HepG2 (cell line): ENCODE measurements around the gene PPP1R9B. TPM values are rescaled to one million over a fixed set of nuclear protein-coding genes. Genes with fewer than 3 reads are reported as not detected.
A peak's percentile ranks its signal among the peaks of the same experiment; 100 is the strongest.

Experiments
- CENPT ChIP-seq: sonication (generic); formaldehyde crosslinking; IDR thresholded peaks from 2 replicates; pipeline ENCODE4 v1.8.0; 2022; ENCODE audit warnings: low read depth, mild to moderate bottlenecking, moderate library complexity, missing genetic modification reagents
- ELF4 ChIP-seq: sonication (generic); formaldehyde crosslinking; IDR thresholded peaks from 2 replicates; pipeline ENCODE4 v1.5.0; 2020; ENCODE audit warnings: missing genetic modification reagents, mild to moderate bottlenecking, moderate library complexity, borderline replicate concordance
- GPN1 ChIP-seq: sonication (generic); formaldehyde crosslinking; IDR thresholded peaks from 2 replicates; pipeline ENCODE4 v1.5.1; 2020; ENCODE audit warnings: missing genetic modification reagents, borderline replicate concordance
- IKZF1 ChIP-seq: fragments of 450-650 bp; IDR thresholded peaks from 2 replicates; pipeline ENCODE4 v1.7.1; 2016
- MAZ ChIP-seq, 2 experiments: sonication (generic) in 1 of 2; formaldehyde crosslinking in 1 of 2; IDR thresholded peaks; 2 replicates each; pipeline versions ENCODE4 v1.5.0 to v1.6.1; 2012 to 2020; ENCODE audit warnings: low read depth in 2 of 2, mild to moderate bottlenecking in 2 of 2, borderline replicate concordance in 1 of 2, improper control_type of control experiment in 1 of 2, low read length in 1 of 2, missing genetic modification reagents in 1 of 2, moderate library complexity in 1 of 2
- MYC ChIP-seq: sonication (generic); formaldehyde crosslinking; IDR thresholded peaks from 2 replicates; pipeline ENCODE4 v1.9.0; 2021; ENCODE audit warnings: missing genetic modification reagents, borderline replicate concordance
- MZF1 ChIP-seq: sonication (generic); formaldehyde crosslinking; IDR thresholded peaks from 2 replicates; pipeline ENCODE4 v1.8.1; 2023; ENCODE audit warnings: mild to moderate bottlenecking, missing genetic modification reagents, borderline replicate concordance
- NCOR1 ChIP-seq: fragments of 200-600 bp; sonication (generic); IDR thresholded peaks from 2 replicates; pipeline ENCODE4 v1.7.0; 2017; ENCODE audit warnings: antibody characterized with exemption, low read length, borderline replicate concordance
- NFE2L2 ChIP-seq: fragments of 150-350 bp; IDR thresholded peaks from 2 replicates; pipeline ENCODE4 v1.6.1; 2014; ENCODE audit warnings: low read length
- PBX3 ChIP-seq: sonication (generic); formaldehyde crosslinking; IDR thresholded peaks from 2 replicates; pipeline ENCODE4 v1.8.1; 2023; ENCODE audit warnings: missing genetic modification reagents, inconsistent platforms, borderline replicate concordance
- RAD21 ChIP-seq: fragments of 450-650 bp; formaldehyde crosslinking; IDR thresholded peaks from 2 replicates; pipeline ENCODE4 v1.5.0; 2020; ENCODE audit warnings: mild to moderate bottlenecking
- REXO4 ChIP-seq: sonication (generic); formaldehyde crosslinking; IDR thresholded peaks from 2 replicates; pipeline ENCODE4 v1.8.0; 2022; ENCODE audit warnings: missing genetic modification reagents, mild to moderate bottlenecking, borderline replicate concordance
- SNAPC4 ChIP-seq: sonication (generic); formaldehyde crosslinking; IDR thresholded peaks from 2 replicates; pipeline ENCODE4 v1.4.0; 2020; ENCODE audit warnings: mild to moderate bottlenecking, missing genetic modification reagents
- SP2 ChIP-seq: sonication (generic); formaldehyde crosslinking; IDR thresholded peaks from 2 replicates; pipeline ENCODE4 v1.5.1; 2020; ENCODE audit warnings: mild to moderate bottlenecking, missing genetic modification reagents
- XRCC5 ChIP-seq: fragments of 200-400 bp; formaldehyde crosslinking; optimal IDR thresholded peaks from 2 replicates; pipeline ENCODE3; 2017; ENCODE audit warnings: mild to moderate bottlenecking, low read length
- ZFP90 ChIP-seq: sonication (generic); formaldehyde crosslinking; IDR thresholded peaks from 2 replicates; pipeline ENCODE4 v1.8.0; 2022; ENCODE audit warnings: missing genetic modification reagents, mild to moderate bottlenecking, inconsistent platforms, borderline replicate concordance
- ZGPAT ChIP-seq: IDR thresholded peaks from 2 replicates; pipeline ENCODE4 v1.6.1; 2016; ENCODE audit warnings: mild to moderate bottlenecking
- ZKSCAN1 ChIP-seq: fragments of 150-350 bp; IDR thresholded peaks from 2 replicates; pipeline ENCODE4 v1.6.1; 2014; ENCODE audit warnings: low read length
- ZNF713 ChIP-seq: sonication (generic); formaldehyde crosslinking; IDR thresholded peaks from 2 replicates; pipeline ENCODE4 v1.4.0; 2020; ENCODE audit warnings: mild to moderate bottlenecking, missing genetic modification reagents
- ZNF761 ChIP-seq: sonication (generic); formaldehyde crosslinking; conservative IDR thresholded peaks from 2 replicates; pipeline ENCODE4 v1.4.0; 2020; ENCODE audit warnings: mild to moderate bottlenecking, missing genetic modification reagents
- ZNF883 ChIP-seq: sonication (generic); formaldehyde crosslinking; IDR thresholded peaks from 2 replicates; pipeline ENCODE4 v1.5.1; 2020; ENCODE audit warnings: mild to moderate bottlenecking, missing genetic modification reagents; ENCODE audit errors: not compliant biosample characterization
- polyA plus RNA-seq, 8 experiments: library from polyadenylated mRNA; depleted of rRNA in 3 of 8; stranded (reverse) in 7 of 8; unstranded in 1 of 8; fragments of >200 nt; fragmentation: Illumina TruSeq in 4 of 8; extraction: Trizol in 4 of 8; gene quantifications; 2 replicates each; pipeline versions ENCODE4 v1.2.1 to v1.2.3, GENCODE V29; 2011 to 2016; ENCODE audit warnings: low read depth in 4 of 8, missing spikeins in 1 of 8, mixed read lengths in 1 of 8; ENCODE audit not compliant: insufficient read depth in 1 of 8
- total RNA-seq, 5 experiments: library from RNA; depleted of rRNA; stranded (reverse); fragments of >200 nt; fragmentation: Illumina TruSeq; extraction: Trizol; gene quantifications; 2 replicates each; pipeline ENCODE4 v1.2.3, GENCODE V29; 2016; ENCODE audit warnings: low read depth in 1 of 5
- TF ChIP-seq, protein P1 (sequence below): sonication (generic); formaldehyde crosslinking; IDR thresholded peaks from 2 replicates; pipeline ENCODE4 v1.4.0; 2020; ENCODE audit warnings: mild to moderate bottlenecking, missing genetic modification reagents

PPP1R9B gene
- total and polyA plus RNA-seq, 2 of the 13 experiments (the other 11 are each of a cell fraction or from before 2014, with no cell fraction given) = 9.4 to 15.8 TPM

DNA sequence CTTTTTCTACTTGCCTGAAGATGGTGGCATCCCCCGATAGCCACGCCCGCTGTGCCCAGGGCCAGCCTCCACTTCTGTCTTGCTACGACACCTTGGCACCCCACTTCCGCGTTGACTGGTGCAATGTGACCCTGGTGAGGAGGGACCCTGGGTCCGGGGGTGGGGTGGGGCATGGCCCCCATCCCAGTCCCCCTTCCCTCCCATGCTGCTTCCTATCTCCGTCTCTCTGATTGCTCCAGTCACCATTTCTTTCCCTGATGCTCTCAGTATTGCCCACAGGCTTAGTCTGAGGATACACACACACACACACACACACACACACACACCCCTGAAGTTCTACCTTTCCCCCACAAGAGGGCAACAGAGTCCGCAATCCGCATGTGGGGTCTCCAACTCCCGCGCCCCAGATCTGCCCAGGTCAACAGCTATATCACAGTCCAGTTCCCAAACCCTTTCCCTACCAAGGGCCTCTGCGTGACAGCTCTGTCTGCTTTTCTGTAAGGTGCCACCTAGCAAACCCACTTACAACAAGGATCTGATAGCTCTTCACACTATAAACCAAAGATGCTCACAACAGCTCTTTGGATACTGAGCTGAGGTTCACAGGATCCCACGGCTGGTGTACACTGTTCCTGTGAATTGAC, 18.8 kb upstream of the PPP1R9B start (continued):
- no peak for TF ChIP-seq SNAPC4 (CRISPR knock-in tag)
- TF ChIP-seq ZNF761 = no peak
- TF ChIP-seq ZNF713 (CRISPR knock-in tag) = no peak
- peak; percentile 94 for TF ChIP-seq XRCC5
- no peak for TF ChIP-seq MZF1 (CRISPR knock-in tag)
- no peak for TF ChIP-seq GPN1
- peak; percentile 43; the same call in 1 of the 2 replicates for TF ChIP-seq ZKSCAN1
- 0 out of 2 replicates have a peak, but pooled peaks have one; percentile 20 for TF ChIP-seq NFE2L2
- no peak for TF ChIP-seq ZGPAT
- no peak for TF ChIP-seq ZFP90 (CRISPR knock-in tag)
- no peak for TF ChIP-seq PBX3 (CRISPR knock-in tag)
- TF ChIP-seq ZNF883 (CRISPR knock-in tag) = peak; percentile 41
- TF ChIP-seq, protein P1, sequence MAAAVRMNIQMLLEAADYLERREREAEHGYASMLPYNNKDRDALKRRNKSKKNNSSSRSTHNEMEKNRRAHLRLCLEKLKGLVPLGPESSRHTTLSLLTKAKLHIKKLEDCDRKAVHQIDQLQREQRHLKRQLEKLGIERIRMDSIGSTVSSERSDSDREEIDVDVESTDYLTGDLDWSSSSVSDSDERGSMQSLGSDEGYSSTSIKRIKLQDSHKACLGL = no peak
- TF ChIP-seq CENPT (CRISPR knock-in tag) = no peak
- no peak for TF ChIP-seq SP2
- TF ChIP-seq REXO4 (CRISPR knock-in tag) = no peak
- peak; percentile 28; the same call in 1 of the 2 replicates for TF ChIP-seq MAZ (IDR thresholded peaks at IDR 0.05; ENCODE audit: borderline replicate concordance, low read depth, low read length)
- TF ChIP-seq MAZ (CRISPR knock-in tag; IDR thresholded peaks at IDR 0.05; ENCODE audit: low read depth) = no peak
- no peak for TF ChIP-seq NCOR1
- TF ChIP-seq RAD21 (CRISPR knock-in tag) = peak; percentile 92
- no peak for TF ChIP-seq MYC (CRISPR knock-in tag)
- TF ChIP-seq ELF4 (CRISPR knock-in tag) = no peak
- TF ChIP-seq IKZF1 = no peak
